Parathyroid adenoma (tissue), 2 donors: ENCODE results near the gene KCNG4.

Source experiments
- H2AFZ ChIP-seq: fragments of 300-600 bp; sonication (generic); one replicate; pipeline ENCODE4 v1.7.0; 2017; ENCODE audit warnings: antibody characterized with exemption, mild to moderate bottlenecking
- H3K27ac ChIP-seq: fragments of 300-600 bp; sonication (generic); one replicate; pipeline ENCODE4 v1.7.0; 2017
- H3K27me3 ChIP-seq: fragments of 300-600 bp; sonication (generic); one replicate; pipeline ENCODE4 v1.7.0; 2017; ENCODE audit warnings: low read length; ENCODE audit not compliant: control insufficient read depth, insufficient read depth
- H3K36me3 ChIP-seq: fragments of 300-600 bp; sonication (generic); one replicate; pipeline ENCODE4 v1.7.0; 2017; ENCODE audit warnings: low read length; ENCODE audit not compliant: control insufficient read depth, insufficient read depth
- H3K4me1 ChIP-seq: fragments of 300-600 bp; sonication (generic); one replicate; pipeline ENCODE4 v1.7.0; 2017; ENCODE audit warnings: control low read depth
- H3K4me2 ChIP-seq: fragments of 300-600 bp; sonication (generic); one replicate; pipeline ENCODE4 v1.7.0; 2017; ENCODE audit warnings: low read length
- H3K4me3 ChIP-seq: fragments of 300-600 bp; sonication (generic); one replicate; pipeline ENCODE4 v1.7.0; 2017; ENCODE audit warnings: low read depth, low read length
- H3K79me2 ChIP-seq: fragments of 300-600 bp; sonication (generic); one replicate; pipeline ENCODE4 v1.7.0; 2017; ENCODE audit warnings: control low read depth
- H3K9ac ChIP-seq: fragments of 300-600 bp; sonication (generic); one replicate; pipeline ENCODE4 v1.7.0; 2017; ENCODE audit warnings: mild to moderate bottlenecking
- H3K9me3 ChIP-seq: fragments of 300-600 bp; sonication (generic); one replicate; pipeline ENCODE4 v1.7.0; 2017; ENCODE audit warnings: low read length; ENCODE audit not compliant: control insufficient read depth
- TF ChIP-seq, protein P1 (sequence below): fragments of 300-600 bp; sonication (generic); IDR thresholded peaks from one replicate; pipeline ENCODE4 v1.7.0; 2017; ENCODE audit warnings: antibody characterized with exemption, mild to moderate bottlenecking
- donor health status: primary hyperparathyroidism.

Gene KCNG4

GRCh38 chr16:84283314-84284153 lies 43.7 kb upstream of the KCNG4 start:
- H3K36me3 ChIP-seq = no peaks in the 10 kb centered on the region
- H2AFZ ChIP-seq = no peak overlapping the region
- H3K4me3 ChIP-seq = no peak overlapping the region
- H3K4me2 ChIP-seq = no peak overlapping the region
- H3K4me1 ChIP-seq = no peaks in the 10 kb centered on the region
- TF ChIP-seq, protein P1, sequence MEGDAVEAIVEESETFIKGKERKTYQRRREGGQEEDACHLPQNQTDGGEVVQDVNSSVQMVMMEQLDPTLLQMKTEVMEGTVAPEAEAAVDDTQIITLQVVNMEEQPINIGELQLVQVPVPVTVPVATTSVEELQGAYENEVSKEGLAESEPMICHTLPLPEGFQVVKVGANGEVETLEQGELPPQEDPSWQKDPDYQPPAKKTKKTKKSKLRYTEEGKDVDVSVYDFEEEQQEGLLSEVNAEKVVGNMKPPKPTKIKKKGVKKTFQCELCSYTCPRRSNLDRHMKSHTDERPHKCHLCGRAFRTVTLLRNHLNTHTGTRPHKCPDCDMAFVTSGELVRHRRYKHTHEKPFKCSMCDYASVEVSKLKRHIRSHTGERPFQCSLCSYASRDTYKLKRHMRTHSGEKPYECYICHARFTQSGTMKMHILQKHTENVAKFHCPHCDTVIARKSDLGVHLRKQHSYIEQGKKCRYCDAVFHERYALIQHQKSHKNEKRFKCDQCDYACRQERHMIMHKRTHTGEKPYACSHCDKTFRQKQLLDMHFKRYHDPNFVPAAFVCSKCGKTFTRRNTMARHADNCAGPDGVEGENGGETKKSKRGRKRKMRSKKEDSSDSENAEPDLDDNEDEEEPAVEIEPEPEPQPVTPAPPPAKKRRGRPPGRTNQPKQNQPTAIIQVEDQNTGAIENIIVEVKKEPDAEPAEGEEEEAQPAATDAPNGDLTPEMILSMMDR = no peak
- H3K27me3 ChIP-seq = no peaks in the 10 kb centered on the region
- no peak overlapping the region for H3K9ac ChIP-seq
- peak overlapping the region; percentile 29 for H3K27ac ChIP-seq
- H3K9me3 ChIP-seq = no peaks in the 10 kb centered on the region
- no peaks in the 10 kb centered on the region for H3K79me2 ChIP-seq

DNA sequence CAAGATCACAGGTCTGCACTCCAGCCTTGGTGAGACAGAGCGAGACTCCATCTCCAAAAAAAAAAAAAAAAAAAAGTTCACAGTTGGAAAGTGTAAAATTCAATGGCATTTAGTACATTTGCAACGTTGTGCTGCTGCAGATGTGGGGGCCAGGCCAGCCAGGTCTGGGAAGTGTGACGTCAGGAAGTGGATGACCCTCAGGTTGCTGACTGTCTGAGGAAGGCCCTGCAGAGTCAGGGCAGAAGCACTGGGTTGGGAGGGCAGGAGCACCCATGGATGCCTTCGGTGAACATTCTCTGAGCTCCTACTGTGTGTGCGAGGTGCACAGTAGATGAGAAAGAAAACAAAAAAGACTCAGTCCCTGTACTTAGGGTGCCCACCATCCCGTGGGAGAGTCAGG lies 42.7 kb upstream of the KCNG4 start:
- no peaks in the 10 kb centered on the region for H3K79me2 ChIP-seq
- no peaks in the 10 kb centered on the region for H3K27me3 ChIP-seq
- H3K36me3 ChIP-seq = no peaks in the 10 kb centered on the region
- no peaks in the 10 kb centered on the region for H3K4me1 ChIP-seq
- H3K27ac ChIP-seq = no peak overlapping the region
- H3K4me2 ChIP-seq = no peak overlapping the region
- H3K9ac ChIP-seq = no peak overlapping the region
- TF ChIP-seq, protein P1 = no peak
- H3K4me3 ChIP-seq = no peak overlapping the region
- H2AFZ ChIP-seq = no peak overlapping the region
- no peaks in the 10 kb centered on the region for H3K9me3 ChIP-seq

DNA sequence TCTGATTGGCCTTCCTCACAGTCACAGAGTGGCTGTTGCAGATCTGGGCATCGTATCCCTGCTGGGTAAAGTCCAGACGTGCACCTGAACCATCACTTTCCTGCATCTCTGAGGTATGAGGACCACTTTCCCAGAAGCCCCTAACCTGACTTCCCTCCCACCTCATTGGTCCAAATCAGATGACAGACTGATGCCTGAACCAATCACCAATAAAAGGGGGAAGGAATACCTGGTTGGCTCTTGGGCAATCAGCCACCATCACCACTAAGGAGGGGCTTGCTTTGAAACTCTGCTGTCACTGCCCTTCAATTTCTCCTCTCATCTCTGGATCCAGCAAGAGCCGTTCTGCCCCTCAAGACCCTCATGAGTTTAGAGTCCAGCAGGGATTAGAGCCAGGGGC lies 41.3 kb upstream of the KCNG4 start:
- Histone ChIP-seq H3K4me3 (no peak overlapping the region), H3K9ac (no peak overlapping the region), H3K4me1 (no peaks in the 10 kb centered on the region), H3K27me3 (no peaks in the 10 kb centered on the region), H3K9me3 (no peaks in the 10 kb centered on the region), H3K36me3 (no peaks in the 10 kb centered on the region), H3K79me2 (no peaks in the 10 kb centered on the region), H3K27ac (no peak overlapping the region), H2AFZ (no peak overlapping the region), H3K4me2 (no peak overlapping the region)
- TF ChIP-seq, protein P1 = no peak

- Histone ChIP-seq H3K27ac (no peak overlapping the region), H3K27me3 (peaks cover 3% of the 10 kb centered on the region), H2AFZ (no peak overlapping the region), H3K36me3 (no peaks in the 10 kb centered on the region), H3K4me3 (no peak overlapping the region), H3K9me3 (no peaks in the 10 kb centered on the region), H3K4me2 (no peak overlapping the region), H3K9ac (no peak overlapping the region), H3K79me2 (no peaks in the 10 kb centered on the region), H3K4me1 (no peaks in the 10 kb centered on the region)
- TF ChIP-seq, protein P1 = no peak
Measured at GRCh38 chr16:84279881-84280280, 40.1 kb upstream of the KCNG4 start.

GRCh38 chr16:84278968-84279367 lies 39.2 kb upstream of the KCNG4 start:
- no peak overlapping the region for H3K9ac ChIP-seq
- TF ChIP-seq, protein P1 = no peak
- no peaks in the 10 kb centered on the region for H3K9me3 ChIP-seq
- H3K4me1 ChIP-seq = no peaks in the 10 kb centered on the region
- no peaks in the 10 kb centered on the region for H3K36me3 ChIP-seq
- no peak overlapping the region for H3K4me2 ChIP-seq
- no peak overlapping the region for H2AFZ ChIP-seq
- no peaks in the 10 kb centered on the region for H3K79me2 ChIP-seq
- H3K27ac ChIP-seq = no peak overlapping the region
- H3K4me3 ChIP-seq = no peak overlapping the region
- peaks cover 3% of the 10 kb centered on the region for H3K27me3 ChIP-seq
